ENCODE results near the gene SLA2. TPM values are rescaled to one million over a fixed set of nuclear protein-coding genes. Genes with fewer than 3 reads are reported as not detected.
A peak's percentile ranks its signal among the peaks of the same experiment; 100 is the strongest.
"Not testable (repeated sequence)": the region's sequence is repeated elsewhere in the genome, so short reads cannot be mapped to it uniquely, and the experiment has no call there.

Gene SLA2
- total RNA-seq, 2 donors from 2014 or later: 0.44 to 0.68 TPM

DNA sequence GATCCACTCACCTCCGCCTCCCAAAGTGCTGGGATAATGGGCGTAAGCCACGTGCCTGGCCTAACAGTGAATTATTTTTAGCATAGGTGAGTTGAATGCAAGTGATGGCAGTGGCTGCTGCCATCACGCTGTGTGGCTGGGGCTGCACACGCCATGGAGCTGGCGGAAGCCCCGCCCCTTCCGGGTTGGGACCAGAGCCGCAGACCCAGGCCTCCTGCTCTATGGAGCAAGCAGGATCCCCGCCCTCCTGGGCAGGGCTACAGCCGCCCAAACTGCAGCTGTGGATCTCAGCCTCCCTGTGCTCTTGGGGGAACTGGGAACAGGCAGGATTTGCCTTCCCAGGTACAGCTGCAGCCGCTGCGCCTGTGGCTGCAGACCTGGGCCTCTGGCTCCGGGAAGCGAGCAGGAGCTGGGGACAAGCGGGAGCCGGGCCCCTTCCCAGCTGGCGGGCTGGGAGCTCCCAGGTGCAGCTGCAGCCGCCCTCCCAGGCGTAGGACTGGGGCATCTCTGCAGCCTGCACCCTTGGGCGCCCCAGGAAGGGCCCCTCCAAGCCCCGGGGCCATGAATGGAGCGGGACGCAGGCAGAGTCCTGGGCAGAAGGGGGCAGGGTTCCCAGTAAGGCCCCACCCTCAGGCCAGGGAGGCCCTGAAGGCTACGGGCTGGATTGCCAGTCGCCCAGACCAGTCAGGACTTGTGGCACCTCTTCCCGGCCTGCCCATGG, 30.9 kb upstream of the SLA2 start:
- H3K27ac ChIP-seq (ENCODE audit: low read depth, low read length): no peak overlapping the region
- Mint-ChIP-seq H3K36me3 (ENCODE audit: low read depth) (peaks cover 14% of the 10 kb centered on the region), H3K27ac (peak overlapping the region; percentile 72), H3K27me3 (ENCODE audit: insufficient read depth) (no peaks in the 10 kb centered on the region), H3K4me3 (peak overlapping the region; percentile 69), H3K9me3 (no peaks in the 10 kb centered on the region), H3K4me1 (peaks cover 9% of the 10 kb centered on the region)
- peak; percentile 98 for DNase-seq
- peaks cover 13% of the 10 kb centered on the region for H3K36me3 ChIP-seq (ENCODE audit: control insufficient read depth, insufficient read depth, low read length)
- WGBS, 2 experiments (ENCODE audit: insufficient coverage in 1 of 2, insufficient read length in 1 of 2): 76 to 87% methylated on average over 12 to 27 of the region's 27 CpGs
- H3K4me3 ChIP-seq (ENCODE audit: low read length): peak overlapping the region; percentile 7
- H3K9ac ChIP-seq (ENCODE audit: extremely low read depth, low read length, poor library complexity, severe bottlenecking): no peak overlapping the region
- H3K4me1 ChIP-seq (ENCODE audit: control insufficient read depth, insufficient read depth, low read length): no peaks in the 10 kb centered on the region
- TF ChIP-seq, protein P1, sequence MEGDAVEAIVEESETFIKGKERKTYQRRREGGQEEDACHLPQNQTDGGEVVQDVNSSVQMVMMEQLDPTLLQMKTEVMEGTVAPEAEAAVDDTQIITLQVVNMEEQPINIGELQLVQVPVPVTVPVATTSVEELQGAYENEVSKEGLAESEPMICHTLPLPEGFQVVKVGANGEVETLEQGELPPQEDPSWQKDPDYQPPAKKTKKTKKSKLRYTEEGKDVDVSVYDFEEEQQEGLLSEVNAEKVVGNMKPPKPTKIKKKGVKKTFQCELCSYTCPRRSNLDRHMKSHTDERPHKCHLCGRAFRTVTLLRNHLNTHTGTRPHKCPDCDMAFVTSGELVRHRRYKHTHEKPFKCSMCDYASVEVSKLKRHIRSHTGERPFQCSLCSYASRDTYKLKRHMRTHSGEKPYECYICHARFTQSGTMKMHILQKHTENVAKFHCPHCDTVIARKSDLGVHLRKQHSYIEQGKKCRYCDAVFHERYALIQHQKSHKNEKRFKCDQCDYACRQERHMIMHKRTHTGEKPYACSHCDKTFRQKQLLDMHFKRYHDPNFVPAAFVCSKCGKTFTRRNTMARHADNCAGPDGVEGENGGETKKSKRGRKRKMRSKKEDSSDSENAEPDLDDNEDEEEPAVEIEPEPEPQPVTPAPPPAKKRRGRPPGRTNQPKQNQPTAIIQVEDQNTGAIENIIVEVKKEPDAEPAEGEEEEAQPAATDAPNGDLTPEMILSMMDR (conservative IDR thresholded peaks at IDR 0.05): no peak
- H3K27me3 ChIP-seq (ENCODE audit: control insufficient read depth, insufficient read depth, low read length, poor library complexity, severe bottlenecking): no peaks in the 10 kb centered on the region
- no peaks in the 10 kb centered on the region for H3K9me3 ChIP-seq (ENCODE audit: control insufficient read depth, low read length)

DNA sequence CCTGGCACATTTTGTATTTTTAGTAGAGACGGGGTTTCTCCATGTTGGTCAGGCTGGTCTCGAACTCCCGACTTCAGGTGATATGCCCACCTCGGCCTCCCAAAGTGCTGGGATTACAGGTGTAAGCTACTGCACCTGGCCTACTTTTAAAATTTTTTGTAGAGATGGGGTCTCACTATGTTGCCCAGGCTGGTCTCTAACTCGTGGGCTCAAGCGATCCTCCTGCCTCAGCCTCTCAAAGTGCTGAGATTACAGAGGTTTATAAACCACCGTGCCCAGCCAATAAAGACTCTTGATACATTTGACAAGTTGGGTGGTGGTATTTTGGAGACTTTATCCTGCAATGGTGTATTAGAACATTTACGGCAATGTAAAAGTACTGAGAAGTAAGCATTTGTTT, 29.5 kb upstream of the SLA2 start:
- not testable (repeated sequence) for DNase-seq; H3K4me3 ChIP-seq (ENCODE audit: low read length); H3K4me1 Mint-ChIP-seq; H3K27ac ChIP-seq (ENCODE audit: low read depth, low read length); H3K27me3 ChIP-seq (ENCODE audit: control insufficient read depth, insufficient read depth, low read length, poor library complexity, severe bottlenecking); H3K27ac Mint-ChIP-seq; H3K4me1 ChIP-seq (ENCODE audit: control insufficient read depth, insufficient read depth, low read length); H3K9me3 ChIP-seq (ENCODE audit: control insufficient read depth, low read length); H3K9ac ChIP-seq (ENCODE audit: extremely low read depth, low read length, poor library complexity, severe bottlenecking); H3K36me3 ChIP-seq (ENCODE audit: control insufficient read depth, insufficient read depth, low read length); H3K9me3 Mint-ChIP-seq; H3K4me3 Mint-ChIP-seq; H3K27me3 Mint-ChIP-seq (ENCODE audit: insufficient read depth)
- WGBS, 2 experiments (ENCODE audit: insufficient coverage in 1 of 2, insufficient read length in 1 of 2): 95 to 98% methylated on average over 8 of the region's 8 CpGs
- H3K36me3 Mint-ChIP-seq (ENCODE audit: low read depth): peaks cover 10% of the 10 kb centered on the region

GRCh38 chr20:36672991-36673390, 27.0 kb upstream of the SLA2 start:
- Histone ChIP-seq H3K9me3 (ENCODE audit: control insufficient read depth, low read length) (no peaks in the 10 kb centered on the region), H3K27ac (ENCODE audit: low read depth, low read length) (no peak overlapping the region), H3K4me1 (ENCODE audit: control insufficient read depth, insufficient read depth, low read length) (no peaks in the 10 kb centered on the region), H3K27me3 (ENCODE audit: control insufficient read depth, insufficient read depth, low read length, poor library complexity, severe bottlenecking) (no peaks in the 10 kb centered on the region), H3K4me3 (ENCODE audit: low read length) (no peak overlapping the region), H3K36me3 (ENCODE audit: control insufficient read depth, insufficient read depth, low read length) (no peaks in the 10 kb centered on the region), H3K9ac (ENCODE audit: extremely low read depth, low read length, poor library complexity, severe bottlenecking) (no peak overlapping the region)
- H3K27ac Mint-ChIP-seq: no peak overlapping the region
- H3K9me3 Mint-ChIP-seq: no peaks in the 10 kb centered on the region
- WGBS, 2 experiments (ENCODE audit: insufficient coverage in 1 of 2, insufficient read length in 1 of 2): 90 to 91% methylated on average over 2 to 4 of the region's 4 CpGs
- TF ChIP-seq, protein P1 (conservative IDR thresholded peaks at IDR 0.05): no peak
- no peak overlapping the region for H3K4me3 Mint-ChIP-seq
- H3K27me3 Mint-ChIP-seq (ENCODE audit: insufficient read depth): no peaks in the 10 kb centered on the region
- peaks cover 9% of the 10 kb centered on the region for H3K36me3 Mint-ChIP-seq (ENCODE audit: low read depth)
- peaks cover 7% of the 10 kb centered on the region for H3K4me1 Mint-ChIP-seq
- no peak for DNase-seq

Data from endodermal cell (in vitro differentiated cells).